CD4-positive, alpha-beta T cell treated with Interleukin-6 for 4 hours (primary cell): ENCODE data around the gene NEURL1B.

Experiments used
- DNase-seq: peaks from one replicate; pipeline ENCODE4 v3.0.0-alpha.2; 2020; ENCODE audit warnings: mixed read lengths

The NEURL1B gene

DNA sequence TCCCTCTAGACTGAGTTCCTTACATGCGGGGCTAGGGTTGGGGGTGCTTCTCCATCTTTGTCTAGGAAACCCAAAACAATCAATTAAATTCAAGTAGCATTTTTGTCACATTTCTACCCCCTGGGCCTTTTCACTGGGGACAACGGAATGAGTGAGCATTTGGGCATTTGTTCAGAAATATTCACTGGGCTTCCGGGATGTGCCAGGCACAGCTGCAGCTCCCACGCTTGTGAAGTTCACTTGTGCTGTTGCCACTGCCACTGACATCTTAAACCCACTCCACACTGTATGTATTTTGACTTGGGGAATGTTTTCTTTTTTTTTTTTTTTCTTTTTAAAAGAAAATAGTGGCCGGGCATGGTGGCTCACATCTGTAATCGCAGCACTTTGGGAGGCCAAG, 98.3 kb downstream of the NEURL1B start:
- no peak for DNase-seq

DNA sequence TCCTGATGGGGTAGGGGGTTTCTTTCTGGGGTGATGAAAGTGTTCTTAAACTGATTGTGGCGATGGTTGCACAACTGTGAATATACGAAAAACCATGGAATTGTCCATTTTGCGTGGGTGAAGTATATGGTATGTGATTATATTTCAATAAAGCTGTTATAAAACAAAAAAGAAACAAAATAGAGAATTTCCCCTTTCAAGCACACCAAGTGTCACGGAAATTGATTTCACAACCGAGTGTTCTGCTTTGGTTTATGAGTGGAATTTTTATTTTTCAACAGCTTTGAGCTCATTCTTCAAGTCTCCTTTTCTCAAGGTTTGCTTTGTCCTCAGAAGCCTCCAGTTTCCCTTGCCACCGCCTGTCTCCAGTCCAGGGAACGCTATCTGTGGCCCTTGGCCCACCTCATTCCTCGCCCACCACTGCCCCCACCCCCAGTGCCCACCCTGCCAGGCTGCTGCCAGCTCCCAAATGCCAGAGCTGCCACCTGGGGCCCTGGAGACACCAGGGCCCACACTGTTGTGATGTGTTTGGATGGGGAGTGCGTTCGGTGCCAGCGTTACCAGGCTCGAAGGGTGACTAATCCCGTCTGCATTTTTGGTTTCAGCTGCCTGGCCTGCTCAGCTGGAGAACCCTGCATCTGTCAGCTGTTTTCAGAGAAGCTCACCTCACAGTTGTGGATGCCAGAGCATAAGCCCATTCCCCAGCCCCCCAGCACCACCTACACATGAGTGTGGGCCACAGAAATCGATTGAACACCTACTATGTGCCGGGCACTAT, 99.6 kb downstream of the NEURL1B start:
- no peak for DNase-seq
